ENCODE results near the gene LRRC74A.
A peak's percentile ranks its signal among the peaks of the same experiment; 100 is the strongest.

LRRC74A gene

GRCh38 chr14:76855066-76855465, 28.9 kb downstream of the LRRC74A start:
- DNase-seq (ENCODE audit: low read depth): no peak

DNA sequence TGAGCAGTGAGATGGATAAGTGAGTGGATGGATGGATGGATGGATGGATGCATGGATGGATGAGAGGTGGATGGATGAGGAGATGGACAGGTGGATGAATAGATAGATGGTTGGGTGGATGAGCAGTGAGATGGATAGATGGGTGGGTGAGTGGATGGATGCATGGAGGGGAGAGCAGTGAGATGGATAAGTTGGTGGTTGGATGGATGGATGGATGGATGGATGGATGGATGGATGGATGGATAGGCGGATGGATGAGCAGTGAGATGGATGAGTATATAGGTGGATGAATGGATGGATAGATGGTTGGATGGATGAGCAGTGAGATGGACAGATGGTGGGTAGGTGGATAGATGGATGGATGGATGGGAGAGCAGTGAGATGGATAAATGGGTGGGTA, 30.6 kb downstream of the LRRC74A start:
- no peak for DNase-seq (ENCODE audit: low read depth)

DNA sequence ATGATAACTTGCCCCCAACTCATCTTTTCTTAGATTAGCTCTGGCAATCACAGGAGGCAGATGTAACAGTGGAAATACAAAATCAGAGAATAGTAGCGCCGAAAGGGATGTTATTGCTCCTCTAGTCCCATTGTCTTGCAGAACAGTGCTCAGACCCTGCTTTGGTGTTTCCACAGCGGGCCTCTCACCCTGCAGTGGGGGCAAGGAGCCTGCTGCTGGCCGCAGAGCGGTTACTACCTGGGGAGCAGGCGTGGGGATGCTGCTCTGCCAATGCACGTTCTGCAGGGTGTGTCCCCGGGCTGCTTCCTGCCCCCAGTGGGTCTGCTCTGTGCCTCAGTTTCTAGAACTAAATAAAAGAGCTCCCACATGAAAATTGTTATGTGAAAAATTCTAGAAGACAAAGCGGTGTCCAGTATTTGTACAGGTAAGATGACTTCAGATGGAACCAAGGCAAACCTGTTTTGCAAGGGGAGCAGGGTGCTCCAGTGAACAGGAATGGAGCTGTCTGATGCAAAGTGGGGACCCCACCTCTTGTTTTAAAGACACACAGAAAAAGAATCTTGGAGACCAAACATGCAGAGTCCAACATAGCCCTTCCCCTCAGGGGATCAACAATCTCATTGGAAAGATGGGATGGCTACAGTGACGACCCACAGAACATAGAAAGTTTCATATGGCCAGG, 35.5 kb downstream of the LRRC74A start:
- no peak for DNase-seq (ENCODE audit: low read depth)

DNA sequence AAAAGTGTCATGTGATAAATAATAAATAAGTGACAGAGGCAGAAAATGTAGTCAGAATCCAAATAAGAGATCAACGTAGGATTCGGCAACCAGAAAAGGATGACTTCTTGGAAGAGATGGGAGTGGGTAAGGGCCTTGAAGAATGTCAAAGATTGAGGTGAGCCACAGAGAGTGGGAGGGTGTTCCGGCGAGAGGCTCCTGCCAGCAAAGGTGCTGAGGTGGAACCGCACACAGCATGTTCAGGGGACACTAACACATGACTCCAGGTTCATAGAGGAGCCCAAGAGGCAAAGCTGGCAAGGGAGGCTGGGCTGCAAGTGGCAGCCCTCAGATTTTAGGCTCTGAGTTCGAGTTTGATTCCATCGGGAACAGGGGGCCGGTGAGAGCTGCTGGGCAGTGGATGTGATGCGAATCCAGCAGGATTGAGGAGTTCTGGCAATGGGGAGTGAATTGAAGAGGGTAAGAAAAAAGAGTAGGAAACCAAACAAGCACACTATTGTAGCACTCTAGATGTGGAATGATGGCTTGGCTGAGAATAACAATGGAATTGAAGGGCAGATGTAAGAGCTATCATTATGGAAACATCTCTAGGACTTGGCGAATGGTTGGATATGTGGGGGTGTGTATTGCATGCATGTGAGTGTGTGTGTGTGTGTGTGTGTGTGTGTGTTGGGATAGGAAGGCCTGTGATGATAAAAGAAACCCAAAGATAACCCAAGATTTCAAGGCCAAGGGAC, 36.5 kb downstream of the LRRC74A start:
- no peak for DNase-seq (ENCODE audit: low read depth)

DNA sequence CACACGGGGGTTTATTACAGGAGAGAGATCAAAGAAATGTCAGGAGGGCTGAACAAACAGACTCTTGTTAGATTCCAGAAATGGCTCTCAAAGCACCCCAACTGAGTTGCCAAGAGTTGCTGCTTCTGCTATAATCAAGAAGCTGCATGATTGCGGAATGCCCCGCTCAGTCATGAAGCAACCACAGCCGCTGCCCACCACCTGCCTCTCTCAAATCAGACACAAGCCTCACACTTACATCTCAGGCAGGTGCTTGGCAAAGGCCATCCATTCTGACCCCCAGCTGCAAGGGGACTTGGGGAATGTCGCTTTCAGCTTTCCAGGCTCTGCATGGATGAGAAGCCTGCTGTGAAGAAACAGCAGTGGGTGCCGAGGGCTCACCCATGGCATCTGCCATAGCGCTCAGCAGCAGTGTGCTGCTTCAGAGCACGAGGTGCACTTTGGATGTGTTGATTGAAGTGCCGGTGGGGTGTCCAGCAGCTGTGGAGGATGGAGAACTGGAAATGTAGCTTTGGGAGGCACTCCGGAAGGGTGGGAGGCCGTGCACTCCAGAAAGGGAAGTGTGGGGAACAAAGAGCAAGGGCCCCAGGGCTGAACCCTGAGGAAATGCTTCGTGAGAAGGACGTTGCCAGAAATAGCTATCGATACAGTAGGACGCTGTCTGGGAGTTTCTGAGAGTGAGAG, 37.7 kb downstream of the LRRC74A start:
- no peak for DNase-seq (ENCODE audit: low read depth)

DNA sequence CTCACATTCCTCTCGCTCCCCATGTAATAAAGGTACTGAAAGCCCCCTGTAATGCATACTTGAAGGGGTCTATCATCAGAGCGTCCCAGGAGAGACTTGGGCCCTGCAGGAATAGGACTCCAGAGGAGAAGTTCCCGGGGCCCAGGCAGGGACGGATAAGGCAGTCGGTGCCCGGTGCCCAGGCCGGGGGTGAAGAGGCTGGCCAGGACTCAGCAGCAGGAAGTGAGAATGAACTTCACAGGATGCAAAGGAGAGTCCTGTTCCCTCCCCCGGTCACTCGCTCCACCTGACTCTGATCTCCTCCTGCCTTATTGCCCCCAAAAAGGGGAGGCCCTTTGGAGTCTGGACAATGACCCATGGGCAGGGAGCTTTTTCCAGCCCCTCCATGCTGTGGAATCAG, 40.2 kb downstream of the LRRC74A start:
- no peak for DNase-seq (ENCODE audit: low read depth)

GRCh38 chr14:76867516-76868453, 41.6 kb downstream of the LRRC74A start:
- no peak for DNase-seq (ENCODE audit: low read depth)

DNA sequence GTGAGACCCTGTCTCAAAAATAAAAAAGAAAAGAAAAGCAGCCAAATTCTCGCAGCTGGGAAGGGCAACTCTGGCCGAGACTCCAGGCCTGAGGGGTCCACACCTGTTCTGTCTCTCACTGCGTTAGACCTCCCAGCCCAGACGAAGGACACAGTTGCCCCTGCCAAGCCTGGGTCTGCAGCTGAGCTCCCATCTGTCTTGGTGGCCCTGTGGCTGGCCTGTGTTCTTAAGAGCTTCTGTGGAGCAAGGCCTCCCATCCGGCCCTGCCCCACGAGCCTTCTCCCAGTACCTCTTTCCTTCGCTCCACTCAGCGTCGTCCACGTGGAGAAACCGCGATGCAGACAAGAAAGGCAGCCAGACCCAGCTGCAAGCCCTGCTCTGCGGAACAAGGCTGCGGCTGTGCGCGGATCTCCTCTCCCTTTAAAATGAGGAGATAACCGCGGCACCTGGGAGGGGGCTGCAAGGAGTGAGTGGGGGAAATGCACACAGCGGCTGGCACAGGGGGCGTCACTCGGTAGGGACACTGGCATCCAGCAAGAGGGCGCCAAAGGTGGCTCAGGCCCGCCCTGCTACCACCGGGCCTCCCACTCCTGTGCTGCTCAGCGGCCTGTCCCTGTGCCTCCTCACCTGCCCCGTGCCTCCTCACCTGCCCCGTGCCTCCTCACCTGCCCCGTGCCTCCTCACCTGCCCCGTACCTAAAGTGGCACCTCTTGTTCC, 42.4 kb downstream of the LRRC74A start:
- no peak for DNase-seq (ENCODE audit: low read depth)

- no peak for DNase-seq (ENCODE audit: low read depth)
Measured at GRCh38 chr14:76870166-76870565, 44.0 kb downstream of the LRRC74A start.

- DNase-seq (ENCODE audit: low read depth): peak; percentile 26
Measured at GRCh38 chr14:76872796-76873432, 46.7 kb downstream of the LRRC74A start.

DNA sequence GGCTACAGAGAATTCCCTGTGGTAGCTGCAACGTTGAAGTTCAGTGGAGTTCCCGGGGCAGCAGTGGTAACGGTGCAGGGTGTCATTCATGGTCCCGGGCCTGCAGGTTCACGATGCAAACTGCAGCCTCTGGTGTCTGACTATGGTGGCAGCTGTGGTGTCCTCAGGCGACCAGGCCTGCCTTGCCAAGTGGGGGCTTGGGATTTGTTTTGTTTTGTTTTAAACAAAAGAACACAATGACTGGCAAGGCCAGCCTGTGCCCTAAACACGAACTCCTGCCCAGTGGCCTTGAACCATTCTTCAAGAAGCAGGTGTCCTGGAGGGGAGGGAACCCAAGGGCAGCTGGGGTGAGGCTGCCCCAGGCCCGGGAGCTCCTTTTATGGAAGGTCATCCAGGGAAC, 48.5 kb downstream of the LRRC74A start:
- DNase-seq (ENCODE audit: low read depth): no peak

GRCh38 chr14:76876076-76876475, 49.9 kb downstream of the LRRC74A start:
- DNase-seq (ENCODE audit: low read depth): no peak

- no peak for DNase-seq (ENCODE audit: low read depth)
Measured at GRCh38 chr14:76877871-76878270, 51.7 kb downstream of the LRRC74A start.

DNA sequence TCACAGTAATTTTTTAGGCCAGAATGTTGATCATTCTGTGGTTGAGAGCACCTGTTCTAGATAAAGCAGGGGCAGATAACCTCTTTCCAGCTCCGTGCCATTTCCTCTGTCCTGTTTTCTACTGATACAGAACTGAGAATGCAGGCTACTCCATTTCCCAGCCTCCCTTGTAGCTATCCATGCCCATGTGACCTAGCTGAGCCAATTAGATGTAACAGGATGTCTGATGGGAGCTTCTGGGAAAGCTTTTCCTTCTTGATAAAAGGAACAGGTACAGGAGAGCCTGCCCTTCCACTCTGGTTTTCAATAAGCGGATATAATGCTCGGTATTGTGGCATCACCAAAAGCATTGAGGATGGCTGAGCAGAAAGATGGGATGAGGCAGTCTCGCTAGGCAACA, 54.2 kb downstream of the LRRC74A start:
- DNase-seq (ENCODE audit: low read depth): no peak

- no peak for DNase-seq (ENCODE audit: low read depth)
Measured at GRCh38 chr14:76881348-76881747, 55.1 kb downstream of the LRRC74A start.

DNA sequence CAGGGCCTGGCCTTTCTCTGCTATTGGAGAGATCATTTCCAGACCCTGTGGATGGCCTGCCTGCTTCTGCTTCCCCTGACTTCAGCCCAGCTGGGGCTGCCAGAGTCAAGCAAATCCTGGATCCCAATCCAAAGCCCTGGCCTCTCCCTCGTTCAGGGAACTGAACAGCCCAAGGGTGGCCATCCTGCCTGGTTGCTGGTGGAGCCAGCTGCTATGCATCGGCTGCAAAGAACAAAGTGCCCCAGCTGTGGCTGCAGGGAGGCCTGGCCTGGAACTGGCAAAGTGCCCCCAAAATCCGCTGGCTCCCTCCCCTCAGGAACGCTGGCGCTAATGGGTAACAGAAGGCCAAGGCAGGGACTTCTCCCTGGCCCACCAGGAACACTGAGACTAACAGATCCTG, 56.4 kb downstream of the LRRC74A start:
- DNase-seq (ENCODE audit: low read depth): no peak

DNA sequence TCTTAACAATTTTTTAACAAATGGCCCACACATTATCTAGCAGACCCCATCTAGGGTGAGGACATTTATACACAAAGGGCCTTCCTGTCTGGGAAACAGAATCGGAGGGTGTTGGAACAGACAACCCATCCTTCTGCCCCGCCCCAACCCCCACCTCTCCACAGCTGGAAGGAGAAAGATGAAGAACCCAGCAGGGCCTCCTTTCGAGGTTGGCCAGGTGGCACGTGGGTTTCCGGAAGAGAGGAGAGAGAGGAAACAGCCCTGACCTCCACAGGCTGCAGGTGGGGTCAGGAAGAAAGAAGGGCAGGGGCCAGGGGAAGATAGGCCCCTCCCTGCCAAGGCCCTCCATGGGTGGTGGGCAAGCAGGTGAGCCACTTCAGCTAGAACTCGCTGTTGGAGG, 57.2 kb downstream of the LRRC74A start:
- no peak for DNase-seq (ENCODE audit: low read depth)

DNA sequence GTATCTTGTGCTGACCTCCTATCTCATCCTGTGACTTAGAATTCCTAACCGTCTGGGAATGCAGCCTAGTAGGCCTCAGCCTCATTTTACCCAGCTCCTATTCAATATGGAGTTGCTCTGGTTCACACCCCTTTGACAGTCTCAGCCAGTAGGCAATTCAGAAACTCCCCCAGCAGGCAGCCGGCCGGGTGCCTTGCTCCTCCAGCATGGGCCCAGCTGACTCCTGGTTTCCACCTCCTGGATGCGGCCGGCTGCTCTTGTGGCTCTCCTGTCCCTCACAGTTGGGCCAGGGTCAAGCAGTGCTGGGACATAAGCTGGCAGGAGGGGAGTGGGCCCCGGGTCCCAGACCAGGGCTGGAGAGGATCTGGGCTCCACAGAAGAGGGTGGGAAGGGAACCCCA, 58.2 kb downstream of the LRRC74A start:
- DNase-seq (ENCODE audit: low read depth): no peak

- no peak for DNase-seq (ENCODE audit: low read depth)
Measured at GRCh38 chr14:76884853-76885276, 58.7 kb downstream of the LRRC74A start.

DNA sequence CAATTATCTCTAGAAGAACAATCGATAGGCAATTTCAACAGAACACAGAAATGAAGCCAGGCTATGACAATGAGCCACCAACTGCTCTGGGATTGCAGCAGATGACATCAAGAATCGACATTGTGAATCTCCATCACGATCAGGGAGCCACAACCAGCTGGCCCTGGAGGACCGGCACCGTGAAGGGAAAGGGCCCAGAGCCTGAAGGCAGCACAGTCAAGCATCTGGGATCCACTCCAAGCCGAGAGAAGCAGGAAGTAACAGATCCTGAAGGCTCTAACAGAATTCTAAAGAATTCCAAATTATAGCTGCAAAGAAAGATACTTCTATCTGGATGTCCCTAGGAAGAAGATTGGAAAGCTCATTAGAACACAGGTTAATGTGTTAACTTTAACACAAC, 61.0 kb downstream of the LRRC74A start:
- no peak for DNase-seq (ENCODE audit: low read depth)

- DNase-seq (ENCODE audit: low read depth): no peak
Measured at GRCh38 chr14:76891391-76891790, 65.2 kb downstream of the LRRC74A start.

All from stimulated activated CD8-positive, alpha-beta memory T cell treated with anti-CD3 and anti-CD28 coated beads, Interleukin-12 subunit alpha, Interleukin-12 subunit beta, amount 100 ng/mL, for 4 hours (primary cell).